Ovary (tissue), 9 donors: ENCODE measurements around the gene CGB3. TPM values are rescaled to one million over a fixed set of nuclear protein-coding genes. Genes with fewer than 3 reads are reported as not detected.

Experiments used
- DNase-seq, 5 donors: peaks; one replicate each; pipeline ENCODE4 v3.0.0-alpha.2; 2019 to 2020
- H3K27ac ChIP-seq, 2 donors: fragments of 200-600 bp; one replicate each; pipeline versions ENCODE4 v1.5.1 to v1.8.0; 2019 to 2022
- H3K27me3 ChIP-seq: fragments of 200-600 bp; one replicate; pipeline ENCODE4 v1.8.0; 2022
- H3K36me3 ChIP-seq: fragments of 200-600 bp; sonication (generic); one replicate; pipeline ENCODE4 v1.5.1; 2019
- H3K4me1 ChIP-seq: one replicate; pipeline ENCODE4 v1.8.1; 2013; ENCODE audit warnings: mild to moderate bottlenecking, moderate library complexity; ENCODE audit not compliant: insufficient read depth
- H3K4me3 ChIP-seq: fragments of 200-600 bp; sonication (generic); one replicate; pipeline ENCODE4 v1.5.1; 2017
- H3K9me3 ChIP-seq, 2 donors: fragments of 200-600 bp in 1 of 2; sonication (generic) in 1 of 2; one replicate each; pipeline versions ENCODE4 v1.5.1 to v1.8.1; 2013 to 2019; ENCODE audit warnings: mild to moderate bottlenecking in 1 of 2, moderate library complexity in 1 of 2
- CTCF ChIP-seq, 3 donors: fragments of 450-650 bp in 2 of 3; fragments of 200-600 bp in 1 of 3; IDR thresholded peaks; one replicate each; pipeline versions ENCODE4 v1.5.1 to v1.8.0; 2016 to 2022; ENCODE audit warnings: antibody characterized with exemption in 3 of 3, mild to moderate bottlenecking in 1 of 3
- EP300 ChIP-seq: sonication (generic); formaldehyde crosslinking; IDR thresholded peaks from one replicate; pipeline ENCODE4 v1.6.1; 2017; ENCODE audit warnings: antibody characterized with exemption
- POLR2A ChIP-seq: fragments of 450-650 bp; IDR thresholded peaks from one replicate; pipeline ENCODE4 v1.6.1; 2017; ENCODE audit warnings: antibody characterized with exemption, mild to moderate bottlenecking, moderate library complexity
- WGBS, 3 donors: extraction: QIAGEN DNeasy Blood & Tissue Kit in 1 of 3; methylation state at CpG; one replicate each; pipeline versions ENCODE4 v1.1.5 to v1.1.7; 2013 to 2017; 5-methylcytosine and 5-hydroxymethylcytosine counted together
- intact Hi-C, 4 donors: fragments of 100-400 bp; cut with DNase I; formaldehyde crosslinking; loops; one replicate each; pipeline versions ENCODE4 v1.11.0 to v1.15.1; 2022 to 2023
- polyA plus RNA-seq, 2 donors: library from polyadenylated mRNA; stranded (reverse); fragments of 200-250 nt in 1 of 2; fragments of 350-450 nt in 1 of 2; fragmentation: Illumina TruSeq in 1 of 2; extraction: RNeasy Lipid Tissue Mini Kit (QIAGEN cat#74804) in 1 of 2; gene quantifications; one replicate each; pipeline ENCODE4 v1.2.3, GENCODE V29; 2013 to 2014
- total RNA-seq, 7 donors: library from RNA; depleted of rRNA in 2 of 7; stranded (reverse); fragments of >200 nt in 2 of 7; fragmentation: NEBNext Ultra II Directional in 3 of 7; extraction: Animal tissue kit (Norgen Biotek cat#: 25700) in 3 of 7; gene quantifications; one replicate each; pipeline versions ENCODE4 v1.1.0 to v1.2.4, GENCODE V29; 2016 to 2023
- donor health status: DM: no; HTN: no; CAD: no; lungs with moderate emphysema.
- donor health status: DM: no; HTN: no; CAD: no.
- donor health status: Bipolar disorder and iron deficiency.
- donor health status: DM: yes; HTN: yes; CAD: no.
- donor health status: DM: no; HTN: no; CAD: no.
- donor health status: DM: yes; HTN: yes; CAD: no.

The CGB3 gene
- total and polyA plus RNA-seq, 9 donors, result not detected

- H3K36me3 ChIP-seq, result no peaks in the 10 kb centered on the region
- peak overlapping the region in 1 of 2 donors; percentile 83 for H3K27ac ChIP-seq
- intact Hi-C loops, result no loop called here
- no peaks in the 10 kb centered on the region for H3K9me3 ChIP-seq
- no peak overlapping the region for H3K4me3 ChIP-seq
- DNase-seq, result peak in 2 of 5 donors; percentile 18 to 38
- peaks cover 16% of the 10 kb centered on the region for H3K4me1 ChIP-seq
- no peaks in the 10 kb centered on the region for H3K27me3 ChIP-seq
- no peak for TF ChIP-seq CTCF (IDR thresholded peaks at IDR 0.05)
- TF ChIP-seq EP300, result no peak
- TF ChIP-seq POLR2A, result no peak
- 85 to 89% (median 87%) methylated on average over 20 to 22 of the region's 22 CpGs for WGBS, 3 donors
Measured at GRCh38 chr19:48991011-48991609, 33.0 kb downstream of the CGB3 start.

GRCh38 chr19:48990400-48990799 lies 33.7 kb downstream of the CGB3 start:
- Histone ChIP-seq H3K9me3 (no peaks in the 10 kb centered on the region), H3K27ac (no peak overlapping the region), H3K4me1 (peaks cover 16% of the 10 kb centered on the region), H3K36me3 (no peaks in the 10 kb centered on the region), H3K4me3 (no peak overlapping the region), H3K27me3 (no peaks in the 10 kb centered on the region)
- no peak for TF ChIP-seq CTCF (IDR thresholded peaks at IDR 0.05)
- no peak for TF ChIP-seq POLR2A
- TF ChIP-seq EP300, result no peak
- intact Hi-C loops, result no loop called here
- DNase-seq, result no peak
- 55 to 59% (median 57%) methylated on average over 4 of the region's 4 CpGs for WGBS, 3 donors

GRCh38 chr19:48989701-48990291 lies 34.3 kb downstream of the CGB3 start:
- no peak overlapping the region for H3K27ac ChIP-seq
- H3K27me3 ChIP-seq, result no peaks in the 10 kb centered on the region
- intact Hi-C loops, result no loop called here
- no peak overlapping the region for H3K4me3 ChIP-seq
- 61 to 66% (median 65%) methylated on average over 17 of the region's 17 CpGs for WGBS, 3 donors
- TF ChIP-seq CTCF (IDR thresholded peaks at IDR 0.05) (no peak), POLR2A (no peak), EP300 (no peak)
- H3K36me3 ChIP-seq, result no peaks in the 10 kb centered on the region
- H3K4me1 ChIP-seq, result peaks cover 14% of the 10 kb centered on the region
- DNase-seq, result no peak
- H3K9me3 ChIP-seq, result no peaks in the 10 kb centered on the region

- 89 to 95% (median 94%) methylated on average over 9 of the region's 9 CpGs for WGBS, 3 donors
- TF ChIP-seq POLR2A, result no peak
- TF ChIP-seq EP300, result no peak
- no peak for TF ChIP-seq CTCF (IDR thresholded peaks at IDR 0.05)
- Histone ChIP-seq H3K27ac (no peak overlapping the region), H3K4me3 (no peak overlapping the region), H3K4me1 (peaks cover 12% of the 10 kb centered on the region), H3K36me3 (no peaks in the 10 kb centered on the region), H3K27me3 (no peaks in the 10 kb centered on the region), H3K9me3 (no peaks in the 10 kb centered on the region)
- DNase-seq, result no peak
- intact Hi-C loops, result no loop called here
Measured at GRCh38 chr19:48988860-48989259, 35.3 kb downstream of the CGB3 start.
